GM23248 (cell line): Measurements from ENCODE around the gene TIMP3. TPM values are rescaled to one million over a fixed set of nuclear protein-coding genes. Genes with fewer than 3 reads are reported as not detected.

Experiments used
- DNase-seq: peaks from one replicate; pipeline ENCODE4 v3.0.0-alpha.2; 2015
- H2AFZ ChIP-seq: fragments of 200-600 bp; sonication (generic); 2 replicates; pipeline ENCODE4 v1.6.1; 2016; ENCODE audit warnings: antibody characterized with exemption
- H3F3A ChIP-seq: fragments of 200-600 bp; sonication (generic); 2 replicates; pipeline ENCODE4 v1.6.1; 2016; ENCODE audit warnings: mild to moderate bottlenecking, antibody characterized with exemption, mixed run types; ENCODE audit not compliant: insufficient read depth
- H3K27ac ChIP-seq: fragments of 200-600 bp; sonication (generic); 2 replicates; pipeline ENCODE4 v1.5.1; 2016; ENCODE audit warnings: mild to moderate bottlenecking
- H3K27me3 ChIP-seq: fragments of 200-600 bp; sonication (generic); replicated peaks from 2 replicates; pipeline ENCODE4 v1.6.1; 2016; ENCODE audit warnings: mild to moderate bottlenecking; ENCODE audit not compliant: insufficient read depth
- H3K36me3 ChIP-seq: fragments of 200-600 bp; sonication (generic); 2 replicates; pipeline ENCODE4 v1.6.1; 2016; ENCODE audit warnings: low read depth, mild to moderate bottlenecking
- H3K4me1 ChIP-seq: fragments of 200-600 bp; sonication (generic); 2 replicates; pipeline ENCODE4 v1.6.1; 2016; ENCODE audit warnings: mild to moderate bottlenecking; ENCODE audit not compliant: insufficient read depth
- H3K4me2 ChIP-seq: fragments of 200-600 bp; sonication (generic); one replicate; pipeline ENCODE4 v1.6.1; 2016; ENCODE audit warnings: mild to moderate bottlenecking; ENCODE audit not compliant: unreplicated experiment
- H3K4me3 ChIP-seq: fragments of 200-600 bp; sonication (generic); 2 replicates; pipeline ENCODE4 v1.5.1; 2016; ENCODE audit warnings: mild to moderate bottlenecking
- H3K79me2 ChIP-seq: fragments of 200-600 bp; sonication (generic); 2 replicates; pipeline ENCODE4 v1.6.1; 2016; ENCODE audit warnings: mild to moderate bottlenecking; ENCODE audit not compliant: insufficient read depth
- H3K9ac ChIP-seq: fragments of 200-600 bp; sonication (generic); 2 replicates; pipeline ENCODE4 v1.6.1; 2016; ENCODE audit warnings: mild to moderate bottlenecking
- H3K9me2 ChIP-seq: fragments of 200-600 bp; sonication (generic); 2 replicates; pipeline ENCODE4 v1.6.1; 2016; ENCODE audit warnings: mixed run types, mild to moderate bottlenecking, moderate library complexity; ENCODE audit not compliant: insufficient read depth
- H3K9me3 ChIP-seq: fragments of 200-600 bp; sonication (generic); one replicate; pipeline ENCODE4 v1.6.1; 2017; ENCODE audit warnings: low read depth
- H4K20me1 ChIP-seq: fragments of 200-600 bp; sonication (generic); 2 replicates; pipeline ENCODE4 v1.6.0; 2016; ENCODE audit not compliant: insufficient read depth
- EZH2 ChIP-seq: fragments of 200-600 bp; sonication (generic); IDR thresholded peaks from 2 replicates; pipeline ENCODE4 v1.6.1; 2018; ENCODE audit warnings: antibody characterized with exemption, mild to moderate bottlenecking; ENCODE audit not compliant: insufficient read depth, poor library complexity, severe bottlenecking
- EZH2phosphoT487 ChIP-seq: fragments of 200-600 bp; sonication (generic); IDR thresholded peaks from 2 replicates; pipeline ENCODE4 v1.6.1; 2018; ENCODE audit warnings: antibody characterized with exemption, moderate library complexity, mild to moderate bottlenecking, low read depth; ENCODE audit not compliant: insufficient read depth
- WGBS, 2 experiments: methylation state at CpG; one replicate each; pipeline ENCODE4 v1.1.6; 2015 to 2017; ENCODE audit warnings: low lambda C conversion rate in 2 of 2, low coverage in 1 of 2; ENCODE audit errors: missing lambda C conversion rate in 2 of 2; 5-methylcytosine and 5-hydroxymethylcytosine counted together
- in situ Hi-C: fragments of 300-500 bp; cut with MboI; formaldehyde crosslinking; loops from 2 replicates; pipeline ENCODE4 v1.15.0; 2020
- polyA plus RNA-seq: library from polyadenylated mRNA; unstranded; fragments of >200 nt; fragmentation: Nextera tagmentation; extraction: Ambion mirVana; gene quantifications from 2 replicates; pipeline ENCODE4 v1.2.1, GENCODE V29; 2016
- total RNA-seq: library from RNA; depleted of rRNA; stranded (reverse); fragments of >200 nt; shearing (Covaris generic); gene quantifications from 2 replicates; pipeline ENCODE4 v1.2.3, GENCODE V29; 2014

The TIMP3 gene
- total and polyA plus RNA-seq, 2 experiments from 2014 or later: 1,254 to 1,465 TPM

DNA sequence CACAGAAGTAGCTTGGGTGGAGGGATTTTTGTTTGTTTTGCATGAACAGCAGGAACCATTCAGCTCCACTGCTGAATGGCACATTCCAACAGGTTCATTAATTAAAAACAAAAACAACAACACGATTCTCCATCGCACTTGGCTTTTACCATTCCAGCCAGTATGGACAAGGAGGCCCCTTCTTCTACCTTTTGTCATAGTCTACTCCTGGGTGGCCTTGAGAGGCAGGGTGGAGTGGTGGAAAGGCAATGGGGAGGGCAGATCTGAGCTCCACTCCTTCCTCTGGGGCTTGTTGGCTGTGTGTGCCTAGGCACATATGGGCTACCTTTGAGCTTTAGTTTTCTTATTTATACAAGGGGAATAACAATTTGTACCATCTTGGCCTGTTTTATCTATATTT is 4.8 kb downstream of the TIMP3 start:
- Histone ChIP-seq H3K9me2 (no peaks in the 10 kb centered on the region), H3K4me1 (peaks cover 52% of the 10 kb centered on the region), H3K4me2 (peak overlapping the region; percentile 98), H3K36me3 (peaks cover 26% of the 10 kb centered on the region), H3K27me3 (no peaks in the 10 kb centered on the region), H3K4me3 (peak overlapping the region; percentile 96; the same call in 1 of the 2 replicates), H3K9ac (peak overlapping the region; percentile 99), H3K9me3 (no peaks in the 10 kb centered on the region), H3F3A (peaks cover 85% of the 10 kb centered on the region), H2AFZ (no peak overlapping the region), H4K20me1 (peaks cover 58% of the 10 kb centered on the region), H3K27ac (peak overlapping the region; percentile 90), H3K79me2 (peaks cover 94% of the 10 kb centered on the region)
- DNase-seq: peak; percentile 25
- in situ Hi-C loops: no loop called here
- 0 to 25% methylated on average over 2 of the region's 2 CpGs for WGBS, 2 experiments
- TF ChIP-seq EZH2phosphoT487: no peak
- TF ChIP-seq EZH2: no peak

DNA sequence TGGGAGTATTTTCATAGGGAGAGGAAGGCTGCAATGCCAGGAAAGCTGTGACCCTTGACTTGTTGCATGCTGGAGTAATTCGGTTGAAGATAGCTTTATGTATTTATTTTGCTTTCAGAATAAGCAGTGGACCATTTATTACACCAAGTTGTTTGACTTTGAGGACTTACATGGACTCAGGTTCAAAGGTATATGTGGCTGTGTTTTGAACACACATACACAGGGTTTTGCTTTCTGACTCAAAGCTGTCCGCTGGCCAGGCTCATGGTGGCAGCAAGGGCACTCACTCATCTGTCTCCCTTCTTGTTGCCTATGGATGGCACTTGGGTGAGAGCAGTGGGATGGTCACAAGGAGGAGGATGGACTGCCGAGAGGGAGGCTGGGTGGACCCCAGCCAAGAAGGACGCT is 6.5 kb downstream of the TIMP3 start:
- H3F3A ChIP-seq: peaks cover 95% of the 10 kb centered on the region
- H4K20me1 ChIP-seq: peaks cover 66% of the 10 kb centered on the region
- peaks cover 52% of the 10 kb centered on the region for H3K4me1 ChIP-seq
- H2AFZ ChIP-seq: no peak overlapping the region
- H3K9ac ChIP-seq: 0 out of 2 replicates have a peak overlapping the region, but pooled peaks have one; percentile 18
- H3K4me2 ChIP-seq: peak overlapping the region; percentile 26
- TF ChIP-seq EZH2: no peak
- TF ChIP-seq EZH2phosphoT487: no peak
- peaks cover 98% of the 10 kb centered on the region for H3K79me2 ChIP-seq
- peak overlapping the region; percentile 6; the same call in 1 of the 2 replicates for H3K4me3 ChIP-seq
- H3K9me3 ChIP-seq: no peaks in the 10 kb centered on the region
- DNase-seq: peak; percentile 24
- H3K27me3 ChIP-seq: no peaks in the 10 kb centered on the region
- in situ Hi-C loops: no loop called here
- H3K9me2 ChIP-seq: no peaks in the 10 kb centered on the region
- H3K27ac ChIP-seq: peak overlapping the region; percentile 62
- peaks cover 20% of the 10 kb centered on the region for H3K36me3 ChIP-seq
- whole genome bisulfite sequencing, 2 experiments: 64 to 70% methylated on average over 4 of the region's 4 CpGs

DNA sequence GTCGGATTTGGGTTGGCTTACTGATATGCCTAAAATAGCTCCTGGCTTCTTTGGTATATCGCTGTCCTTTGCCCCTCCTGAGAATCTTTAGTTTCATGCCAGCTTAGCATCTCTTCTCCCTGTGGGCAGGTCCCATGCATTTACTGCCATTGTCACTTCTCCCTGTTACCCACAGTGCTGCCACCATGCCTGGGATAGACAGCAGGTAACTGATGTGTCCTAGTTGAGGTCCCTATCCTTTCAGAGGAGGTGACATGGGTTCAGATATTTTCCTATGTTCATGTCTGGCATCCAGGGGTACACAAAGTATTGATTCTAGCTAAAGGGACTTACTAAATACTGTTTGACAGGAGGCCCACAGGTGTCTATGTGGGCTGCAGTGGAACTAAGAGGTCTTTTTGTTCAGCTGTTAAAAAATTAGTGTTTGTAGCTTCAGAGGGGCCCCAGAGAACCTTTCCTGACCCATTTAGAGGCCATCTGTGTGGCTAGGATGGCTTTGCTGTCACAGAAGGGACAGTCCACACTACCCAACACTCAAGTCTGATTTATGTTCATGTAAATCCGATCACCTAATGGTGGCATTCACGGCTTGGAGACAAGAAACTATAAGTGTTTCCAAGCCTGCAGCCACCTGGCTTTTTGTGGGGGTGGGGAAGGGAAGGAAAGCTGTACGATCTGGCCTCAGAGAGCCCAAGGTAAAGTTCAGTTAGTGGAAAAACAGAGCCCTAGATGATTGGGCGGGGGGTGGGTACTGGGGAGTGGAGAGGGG is 8.5 kb downstream of the TIMP3 start:
- in situ Hi-C loops: no loop called here
- Histone ChIP-seq H3K36me3 (peaks cover 26% of the 10 kb centered on the region), H3F3A (peaks cover 95% of the 10 kb centered on the region), H3K27ac (peak overlapping the region; percentile 62), H3K9me2 (no peaks in the 10 kb centered on the region), H3K9ac (no peak overlapping the region), H3K4me3 (no peak overlapping the region), H2AFZ (no peak overlapping the region), H3K27me3 (no peaks in the 10 kb centered on the region), H4K20me1 (peaks cover 62% of the 10 kb centered on the region), H3K4me2 (no peak overlapping the region), H3K9me3 (no peaks in the 10 kb centered on the region), H3K79me2 (peaks cover 98% of the 10 kb centered on the region), H3K4me1 (peaks cover 66% of the 10 kb centered on the region)
- DNase-seq: peak; percentile 6
- WGBS, 2 experiments: 64 to 67% methylated on average over 6 of the region's 6 CpGs
- TF ChIP-seq EZH2phosphoT487: no peak
- TF ChIP-seq EZH2: no peak

DNA sequence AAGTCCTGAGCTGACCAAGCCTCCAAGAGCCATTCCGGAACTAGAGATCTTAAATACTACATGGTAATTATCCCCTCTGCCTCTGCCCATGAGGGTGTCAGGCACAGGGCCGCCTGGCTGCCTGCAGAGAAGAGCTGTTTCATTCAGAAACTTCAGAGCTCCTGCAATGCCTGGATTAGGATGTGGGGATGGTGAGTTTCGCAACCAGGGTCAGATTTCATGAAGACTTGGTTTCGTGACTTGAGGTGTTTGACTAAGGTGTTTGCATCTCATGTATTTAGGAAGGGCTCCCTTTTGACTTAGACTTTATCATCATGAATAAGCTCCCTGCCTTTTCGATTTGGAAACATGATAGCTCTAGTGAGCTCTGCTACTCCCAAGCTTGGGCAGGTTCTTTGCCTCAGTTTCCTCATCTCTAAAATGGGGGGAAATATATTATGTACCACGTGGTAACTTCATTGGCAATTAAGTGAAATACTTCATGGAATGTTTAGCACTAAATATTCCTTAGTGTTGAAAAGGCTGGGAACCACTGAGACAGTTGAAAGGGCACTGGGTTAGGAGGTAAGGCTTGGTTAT is 9.1 kb downstream of the TIMP3 start:
- Histone ChIP-seq H2AFZ (no peak overlapping the region), H3K4me1 (peaks cover 59% of the 10 kb centered on the region), H3K4me2 (no peak overlapping the region), H3K9ac (no peak overlapping the region), H4K20me1 (peaks cover 59% of the 10 kb centered on the region), H3K9me3 (no peaks in the 10 kb centered on the region), H3K9me2 (no peaks in the 10 kb centered on the region), H3K36me3 (peaks cover 27% of the 10 kb centered on the region), H3K27me3 (no peaks in the 10 kb centered on the region), H3K4me3 (no peak overlapping the region), H3K27ac (peak overlapping the region; percentile 62; the same call in 1 of the 2 replicates), H3F3A (peaks cover 95% of the 10 kb centered on the region), H3K79me2 (peaks cover 98% of the 10 kb centered on the region)
- peak; percentile 50 for DNase-seq
- no peak for TF ChIP-seq EZH2phosphoT487
- no peak for TF ChIP-seq EZH2
- 94 to 95% methylated on average over 6 of the region's 6 CpGs for WGBS, 2 experiments
- in situ Hi-C loops: no loop called here
